ENCODE data around the gene PDCD5. TPM values are rescaled to one million over a fixed set of nuclear protein-coding genes. Genes with fewer than 3 reads are reported as not detected.

The PDCD5 gene
- total RNA-seq, 1 experiment from 2014 or later = 118 TPM

GRCh38 chr19:32631381-32631780, 50.4 kb downstream of the PDCD5 start:
- Histone ChIP-seq H4K8ac (replicated peaks; ENCODE audit: insufficient read length, low read depth, low read length) (no peak overlapping the region), H3K23ac (ENCODE audit: insufficient read length, low read depth, low read length) (no peak overlapping the region), H2BK120ac (ENCODE audit: low read depth, low read length, poor library complexity, severe bottlenecking) (no peak overlapping the region), H2BK15ac (ENCODE audit: low read depth, low read length) (no peak overlapping the region), H3T11ph (ENCODE audit: low read length) (no peak overlapping the region), H4K20me1 (ENCODE audit: control insufficient read depth, insufficient read depth, insufficient read length) (no peaks in the 10 kb centered on the region), H3K27ac (ENCODE audit: insufficient read length, low read depth, low read length) (no peak overlapping the region), H3K56ac (ENCODE audit: insufficient read length, low read depth, low read length) (no peak overlapping the region), H2BK20ac (ENCODE audit: low read depth, low read length, poor library complexity, severe bottlenecking) (no peak overlapping the region), H4K5ac (ENCODE audit: insufficient read length, low read depth, low read length) (no peak overlapping the region), H3K4me2 (ENCODE audit: insufficient read depth, insufficient read length, low read length) (no peak overlapping the region), H3K4me1 (ENCODE audit: insufficient read depth, low read length) (no peaks in the 10 kb centered on the region), H3K23me2 (ENCODE audit: insufficient read length, low read depth, low read length, poor library complexity, severe bottlenecking) (no peaks in the 10 kb centered on the region), H3K79me1 (ENCODE audit: insufficient read depth, low read depth, low read length, poor library complexity, severe bottlenecking) (no peaks in the 10 kb centered on the region), H2AK5ac (ENCODE audit: insufficient read length, low read length) (no peak overlapping the region), H3K27me3 (ENCODE audit: insufficient read depth, low read length) (no peaks in the 10 kb centered on the region), H3K14ac (ENCODE audit: insufficient read depth, low read length) (no peak overlapping the region), H3K9ac (ENCODE audit: extremely low read depth, insufficient read length, low read length) (no peak overlapping the region), H3K9me3 (ENCODE audit: control insufficient read depth, low read depth, low read length) (no peaks in the 10 kb centered on the region), H3K79me2 (ENCODE audit: insufficient read depth, low read length) (no peaks in the 10 kb centered on the region), H2AFZ (ENCODE audit: low read length) (no peak overlapping the region), H4K91ac (ENCODE audit: insufficient read length, low read depth, low read length) (no peak overlapping the region), H2BK12ac (ENCODE audit: insufficient read length, low read depth, low read length) (no peak overlapping the region), H3K4ac (ENCODE audit: low read depth, low read length) (no peak overlapping the region), H3K18ac (ENCODE audit: insufficient read length, low read depth, low read length) (no peak overlapping the region), H2BK5ac (ENCODE audit: insufficient read length, low read length) (no peak overlapping the region)
- Mint-ChIP-seq H3K27me3 (ENCODE audit: low read depth) (no peaks in the 10 kb centered on the region; the same call in 1 of the 2 replicates), H3K27ac (peak overlapping the region in 1 of 3 experiments; percentile 70; a peak in 1 of 7 replicates), H3K36me3 (ENCODE audit: insufficient read depth in 1 of 3, low read depth in 3 of 3) (peaks cover 4 to 51% (median 29%) of the 10 kb centered on the region in 3 experiments; a peak in 6 of 7 replicates), H3K4me1 (no peaks in the 10 kb centered on the region), H3K4me3 (no peak overlapping the region), H3K9me3 (no peaks in the 10 kb centered on the region)
- DNase-seq = no peak
- no peak; the same call in 2 of the 3 replicates for TF ChIP-seq CTCF (conservative IDR thresholded peaks at IDR 0.05)
- WGBS (ENCODE audit: extremely low coverage, insufficient read length, low lambda C conversion rate) = no CpG with 5 or more reads among the region's 15 CpGs

Other genes starting within 250 kb of the PDCD5 start
- 29.2 and 31.1 TPM in 2 replicates for gene ZNF507, start 235.6 kb upstream of the PDCD5 start, total RNA-seq (2021)
- gene DPY19L3, start 175.4 kb upstream of the PDCD5 start, total RNA-seq (2021) = 54.5 and 55.5 TPM in 2 replicates
- 40.7 and 41.6 TPM in 2 replicates for gene ANKRD27, start 94.0 kb downstream of the PDCD5 start, total RNA-seq (2021)
- gene RGS9BP, start 94.7 kb downstream of the PDCD5 start, total RNA-seq (2021) = 0.09 and 0.13 TPM in 2 replicates
- 6.1 TPM in 2 replicates for gene NUDT19, start 110.6 kb downstream of the PDCD5 start, total RNA-seq (2021)
- 1.2 and 1.3 TPM in 2 replicates for gene TDRD12, start 138.6 kb downstream of the PDCD5 start, total RNA-seq (2021)